ENCODE results near the gene ST6GAL1. TPM values are rescaled to one million over a fixed set of nuclear protein-coding genes. Genes with fewer than 3 reads are reported as not detected.

ST6GAL1 gene
- total and polyA plus RNA-seq, 2 of the 13 experiments (the other 11 are each of a cell fraction or from before 2014, with no cell fraction given), result 79.9 to 164 TPM

GRCh38 chr3:187005827-187006481, 75.6 kb downstream of the ST6GAL1 start:
- intact Hi-C loops (cut with micrococcal nuclease; ENCODE audit: unreplicated experiment), result no loop called here
- TF ChIP-seq KDM5B (CRISPR knock-in tag; IDR thresholded peaks at IDR 0.05; ENCODE audit: borderline replicate concordance), result no peak
- TF ChIP-seq ZNF616 (CRISPR knock-in tag; IDR thresholded peaks at IDR 0.05; ENCODE audit: low read depth), result no peak
- TF ChIP-seq ATRX (CRISPR knock-in tag; IDR thresholded peaks at IDR 0.05; ENCODE audit: borderline replicate concordance), result no peak
- TF ChIP-seq FOXC1 (CRISPR knock-in tag; IDR thresholded peaks at IDR 0.05; ENCODE audit: borderline replicate concordance), result no peak
- no peak for TF ChIP-seq SOX13 (IDR thresholded peaks at IDR 0.05)
- no peak for TF ChIP-seq SOX13 (CRISPR knock-in tag; conservative IDR thresholded peaks at IDR 0.05 in 1 of 2, IDR thresholded peaks at IDR 0.05 in 1 of 2)
- no peak for TF ChIP-seq ERF (CRISPR knock-in tag; IDR thresholded peaks at IDR 0.05)
- no peak for TF ChIP-seq ZNF253 (CRISPR knock-in tag; IDR thresholded peaks at IDR 0.05; ENCODE audit: borderline replicate concordance)
- TF ChIP-seq CBX1 (IDR thresholded peaks at IDR 0.05; ENCODE audit: low read depth), result no peak
- no peak for TF ChIP-seq MEF2D (CRISPR knock-in tag; IDR thresholded peaks at IDR 0.05)
- TF ChIP-seq ZNF879 (CRISPR knock-in tag; IDR thresholded peaks at IDR 0.05), result no peak
- no peak for TF ChIP-seq PRMT3 (CRISPR knock-in tag; IDR thresholded peaks at IDR 0.05; ENCODE audit: borderline replicate concordance, low read depth)
- no peak for TF ChIP-seq GATAD2A (CRISPR knock-in tag; IDR thresholded peaks at IDR 0.05)
- no peak for TF ChIP-seq ZNF619 (CRISPR knock-in tag; IDR thresholded peaks at IDR 0.05)
- no peak for TF ChIP-seq HNF4A (CRISPR knock-in tag; IDR thresholded peaks at IDR 0.05)
- no peak for TF ChIP-seq ELF1 (CRISPR knock-in tag; IDR thresholded peaks at IDR 0.05)
- no peak for TF ChIP-seq HNRNPL (IDR thresholded peaks at IDR 0.05; ENCODE audit: low read depth, low read length)
- no peak for TF ChIP-seq NFIC (IDR thresholded peaks at IDR 0.05; ENCODE audit: low read length)
- TF ChIP-seq ZNF652 (CRISPR knock-in tag; IDR thresholded peaks at IDR 0.05; ENCODE audit: borderline replicate concordance, low read depth), result no peak
- TF ChIP-seq ZNF549 (CRISPR knock-in tag; IDR thresholded peaks at IDR 0.05), result no peak
- WGBS (ENCODE audit: low lambda C conversion rate), result 96% methylated on average over 3 of the region's 3 CpGs
- in situ Hi-C loops (cut with HindIII; ENCODE audit: extremely low pct_ligation_motif_present, low pct_unique_long_range_greater_than_20kb), result no loop called here
- Histone ChIP-seq H3K4me3 (replicated peaks in 1 of 3; ENCODE audit: insufficient read depth in 1 of 3, low read depth in 2 of 3, low read length in 3 of 3) (no peak overlapping the region), H4K20me1 (ENCODE audit: insufficient read depth, low read length) (no peaks in the 10 kb centered on the region), H2AFZ (ENCODE audit: low read length) (no peak overlapping the region), H3K27ac (ENCODE audit: extremely low read length, insufficient read depth, low read length) (no peak overlapping the region), H3K27me3 (ENCODE audit: control insufficient read depth in 1 of 2, insufficient read depth in 2 of 2, low read length in 2 of 2) (no peaks in the 10 kb centered on the region), H3K36me3 (replicated peaks in 1 of 2; ENCODE audit: control insufficient read depth in 1 of 2, insufficient read depth in 2 of 2, low read length in 2 of 2) (peaks cover 0 to 2% of the 10 kb centered on the region in 2 experiments; a peak in 1 of 5 replicates), H3K9ac (ENCODE audit: insufficient read depth, low read depth, low read length) (no peak overlapping the region), H3K9me3 (ENCODE audit: low read length) (no peaks in the 10 kb centered on the region), H3K4me1 (ENCODE audit: insufficient read depth, low read length) (0 out of 2 replicates have a peak, but pooled peaks cover 2% of the 10 kb centered on the region), H3K4me2 (ENCODE audit: low read depth, low read length) (no peak overlapping the region), H3K79me2 (ENCODE audit: insufficient read depth, low read length) (no peaks in the 10 kb centered on the region)
- no TSS peak for BruUV-seq (replicated peaks)
- ATAC-seq, result no peak
- CTCF ChIA-PET (ENCODE audit: low intra/inter-chr PET ratio, low total read pairs), result no interaction called here
- no peak for DNase-seq (ENCODE audit: low spot score)
- FAIRE-seq, result no peak
- POLR2A ChIA-PET, result no interaction called here

All from HepG2 (cell line).